SK-N-SH treated with all-trans-retinoic acid at 6 μM for 48 hours (cell line): Measurements from ENCODE around the gene SMPD3.

ENCODE experiments used
- ATAC-seq: fragments of 200-7000 bp; cut with Tn5 transposase; 3 replicates; pipeline ENCODE4 v1.9.1; 2020; ENCODE audit warnings: mild to moderate bottlenecking, moderate library complexity
- ARNTL ChIP-seq: fragments of 450-650 bp; formaldehyde crosslinking; IDR thresholded peaks from 2 replicates; pipeline ENCODE4 v1.5.0; 2020; ENCODE audit warnings: low read depth, mild to moderate bottlenecking, moderate library complexity, borderline replicate concordance
- BACH2 ChIP-seq: fragments of 250-450 bp; sonication (Bioruptor Pico); IDR thresholded peaks from 2 replicates; pipeline ENCODE4 v1.9.0; 2021; ENCODE audit warnings: mild to moderate bottlenecking, borderline replicate concordance
- CSDC2 ChIP-seq: fragments of 250-450 bp; sonication (Bioruptor Pico); IDR thresholded peaks from 2 replicates; pipeline ENCODE4 v1.5.0; 2020; ENCODE audit warnings: mild to moderate bottlenecking, moderate library complexity
- CSRNP3 ChIP-seq: fragments of 250-450 bp; sonication (Bioruptor Pico); IDR thresholded peaks from 2 replicates; pipeline ENCODE4 v1.5.1; 2021; ENCODE audit warnings: mild to moderate bottlenecking, moderate library complexity
- ESRRG ChIP-seq: fragments of 250-450 bp; sonication (Bioruptor Pico); IDR thresholded peaks from 2 replicates; pipeline ENCODE4 v1.6.1; 2021; ENCODE audit warnings: mild to moderate bottlenecking
- GLIS3 ChIP-seq: fragments of 250-450 bp; sonication (Bioruptor Pico); IDR thresholded peaks from 2 replicates; pipeline ENCODE4 v1.5.0; 2020; ENCODE audit warnings: mild to moderate bottlenecking, moderate library complexity
- ISL1 ChIP-seq: fragments of 250-450 bp; sonication (Bioruptor Pico); IDR thresholded peaks from 2 replicates; pipeline ENCODE4 v2.1.2; 2022; ENCODE audit warnings: mild to moderate bottlenecking, moderate library complexity
- OSR1 ChIP-seq: fragments of 250-450 bp; sonication (Bioruptor Pico); IDR thresholded peaks from 2 replicates; pipeline ENCODE4 v1.8.0; 2022; ENCODE audit warnings: moderate library complexity, mild to moderate bottlenecking, inconsistent platforms
- PATZ1 ChIP-seq: fragments of 250-450 bp; sonication (Bioruptor Pico); IDR thresholded peaks from 2 replicates; pipeline ENCODE4 v1.8.0; 2020; ENCODE audit warnings: mild to moderate bottlenecking, moderate library complexity, borderline replicate concordance
- POU6F1 ChIP-seq: fragments of 250-450 bp; sonication (Bioruptor Pico); IDR thresholded peaks from 2 replicates; pipeline ENCODE4 v1.8.0; 2021; ENCODE audit warnings: low read depth, mild to moderate bottlenecking, moderate library complexity, borderline replicate concordance
- PPARA ChIP-seq: fragments of 250-450 bp; sonication (Bioruptor Pico); IDR thresholded peaks from 2 replicates; pipeline ENCODE4 v1.5.0; 2020; ENCODE audit warnings: mild to moderate bottlenecking, borderline replicate concordance
- TCF4 ChIP-seq: fragments of 250-450 bp; sonication (Bioruptor Pico); IDR thresholded peaks from 2 replicates; pipeline ENCODE4 v1.8.0; 2021; ENCODE audit warnings: mild to moderate bottlenecking, moderate library complexity, borderline replicate concordance
- TOX ChIP-seq: fragments of 250-450 bp; sonication (Bioruptor Pico); IDR thresholded peaks from 2 replicates; pipeline ENCODE4 v1.8.0; 2021; ENCODE audit warnings: mild to moderate bottlenecking, moderate library complexity, borderline replicate concordance
- TSHZ2 ChIP-seq: fragments of 250-450 bp; sonication (Bioruptor Pico); IDR thresholded peaks from 2 replicates; pipeline ENCODE4 v1.5.0; 2020; ENCODE audit warnings: mild to moderate bottlenecking, moderate library complexity
- ZC3H10 ChIP-seq: fragments of 250-450 bp; sonication (Bioruptor Pico); IDR thresholded peaks from 2 replicates; pipeline ENCODE4 v1.5.1; 2021; ENCODE audit warnings: mild to moderate bottlenecking, moderate library complexity
- ZFP3 ChIP-seq: fragments of 250-450 bp; sonication (Bioruptor Pico); IDR thresholded peaks from 2 replicates; pipeline ENCODE4 v1.5.0; 2020; ENCODE audit warnings: mild to moderate bottlenecking, moderate library complexity
- ZFP30 ChIP-seq: fragments of 450-650 bp; formaldehyde crosslinking; IDR thresholded peaks from 2 replicates; pipeline ENCODE4 v1.5.0; 2022; ENCODE audit warnings: mild to moderate bottlenecking, moderate library complexity
- ZNF565 ChIP-seq: fragments of 450-650 bp; formaldehyde crosslinking; conservative IDR thresholded peaks from 2 replicates; pipeline ENCODE4 v1.5.0; 2020; ENCODE audit warnings: low read depth, mild to moderate bottlenecking, moderate library complexity
- ZNF70 ChIP-seq: fragments of 450-650 bp; formaldehyde crosslinking; IDR thresholded peaks from 2 replicates; pipeline ENCODE4 v1.5.0; 2020; ENCODE audit warnings: mild to moderate bottlenecking, moderate library complexity
- ZNF8 ChIP-seq: fragments of 450-650 bp; formaldehyde crosslinking; IDR thresholded peaks from 2 replicates; pipeline ENCODE4 v1.5.0; 2020; ENCODE audit warnings: mild to moderate bottlenecking, moderate library complexity

The SMPD3 gene

GRCh38 chr16:68432701-68433100, 15.6 kb downstream of the SMPD3 start:
- TF ChIP-seq BACH2 (no peak), OSR1 (CRISPR knock-in tag) (no peak), CSRNP3 (CRISPR knock-in tag) (no peak), ZNF565 (CRISPR knock-in tag) (no peak), ZNF8 (CRISPR knock-in tag) (no peak), ZFP3 (CRISPR knock-in tag) (no peak), ESRRG (CRISPR knock-in tag) (no peak), TSHZ2 (CRISPR knock-in tag) (no peak), PPARA (no peak), ZNF70 (no peak), POU6F1 (CRISPR knock-in tag) (no peak), ARNTL (CRISPR knock-in tag) (no peak), CSDC2 (CRISPR knock-in tag) (no peak), TCF4 (CRISPR knock-in tag) (no peak)
- no peak for ATAC-seq

GRCh38 chr16:68429076-68429854, 19.0 kb downstream of the SMPD3 start:
- no peak for ATAC-seq

GRCh38 chr16:68427649-68428303, 20.5 kb downstream of the SMPD3 start:
- no peak for ATAC-seq
- no peak for TF ChIP-seq ARNTL (CRISPR knock-in tag)
- TF ChIP-seq ZC3H10 (CRISPR knock-in tag) = no peak
- TF ChIP-seq ZNF70 = no peak
- TF ChIP-seq GLIS3 (CRISPR knock-in tag) = no peak
- TF ChIP-seq CSRNP3 (CRISPR knock-in tag) = no peak
- no peak for TF ChIP-seq OSR1 (CRISPR knock-in tag)
- no peak for TF ChIP-seq PATZ1
- TF ChIP-seq ZNF565 (CRISPR knock-in tag) = no peak
- no peak for TF ChIP-seq ZFP30 (CRISPR knock-in tag)
- no peak for TF ChIP-seq ESRRG (CRISPR knock-in tag)
- no peak for TF ChIP-seq TSHZ2 (CRISPR knock-in tag)
- no peak for TF ChIP-seq TCF4 (CRISPR knock-in tag)
- no peak for TF ChIP-seq ZNF8 (CRISPR knock-in tag)

More at GRCh38 chr16:68429076-68429854, 19.0 kb downstream of the SMPD3 start:
- no peak for TF ChIP-seq POU6F1 (CRISPR knock-in tag)
- no peak for TF ChIP-seq ISL1
- TF ChIP-seq ZFP3 (CRISPR knock-in tag) = no peak
- TF ChIP-seq PPARA = no peak
- TF ChIP-seq TOX (CRISPR knock-in tag) = no peak
- TF ChIP-seq CSDC2 (CRISPR knock-in tag) = no peak
